ENCODE measurements around the gene ITGAL.

ITGAL gene

GRCh38 chr16:30571445-30572322 is 99.1 kb downstream of the ITGAL start, which contains the start of gene ZNF688:
Gene ZNF688 (minus strand): TSS chr16:30571714. CDS start chr16:30571629, 85 bp downstream.
- H2AFZ ChIP-seq (ENCODE audit: low read length) = no peak within 1 kb of the TSS
- peak within 1 kb of the TSS; percentile 89 for H3K4me3 ChIP-seq (ENCODE audit: low read depth, low read length, poor library complexity, severe bottlenecking)
- no peaks in the 10 kb centered on the region for H4K20me1 ChIP-seq (ENCODE audit: insufficient read depth, low read length)
- H3K9me3 ChIP-seq (ENCODE audit: low read length) = no peaks in the 10 kb centered on the region
- no peaks in the 10 kb centered on the region for H3F3A ChIP-seq (ENCODE audit: insufficient read depth, low read length)
- TF ChIP-seq EZH2 (IDR thresholded peaks at IDR 0.05; ENCODE audit: borderline replicate concordance, low read length) (no peak), CTCF (IDR thresholded peaks at IDR 0.05; ENCODE audit: low read length) (no peak)
- H3K27ac ChIP-seq (ENCODE audit: low read depth, low read length, poor library complexity, severe bottlenecking) = peak within 1 kb of the TSS; percentile 67
- H3K4me1 ChIP-seq (ENCODE audit: insufficient read depth, low read length, severe bottlenecking) = peaks cover 46% of the 10 kb centered on the region
- H3K9me2 ChIP-seq (ENCODE audit: low read depth, low read length) = no peaks in the 10 kb centered on the region
- no peaks in the 10 kb centered on the region for H3K27me3 ChIP-seq (ENCODE audit: insufficient read depth, low read length)
- peaks cover 23% of the 10 kb centered on the region for H3K79me2 ChIP-seq (ENCODE audit: insufficient read depth, low read length)
- peak within 1 kb of the TSS; percentile 91 for H3K9ac ChIP-seq (ENCODE audit: low read length)
- no peaks in the 10 kb centered on the region for H3K36me3 ChIP-seq (ENCODE audit: insufficient read depth, low read length)
- peak within 1 kb of the TSS; percentile 86 for H3K4me2 ChIP-seq (ENCODE audit: low read length)
